Fibroblast of lung (primary cell): ENCODE data around the gene COL4A6.

Experiments
- EZH2 ChIP-seq: IDR thresholded peaks from 2 replicates; pipeline ENCODE4 v1.5.1; 2012; ENCODE audit warnings: low read length, control low read depth, mild to moderate bottlenecking; ENCODE audit errors: missing control alignments
- TF ChIP-seq, protein P1 (sequence below), 2 donors: IDR thresholded peaks in 1 of 2; conservative IDR thresholded peaks in 1 of 2; 1 replicate in 1 of 2; 2 replicates in 1 of 2; pipeline ENCODE4 v1.5.1; 2011 to 2012; ENCODE audit warnings: low read length in 2 of 2, control low read depth in 1 of 2, inconsistent platforms in 1 of 2, low read depth in 1 of 2, mild to moderate bottlenecking in 1 of 2

DNA sequence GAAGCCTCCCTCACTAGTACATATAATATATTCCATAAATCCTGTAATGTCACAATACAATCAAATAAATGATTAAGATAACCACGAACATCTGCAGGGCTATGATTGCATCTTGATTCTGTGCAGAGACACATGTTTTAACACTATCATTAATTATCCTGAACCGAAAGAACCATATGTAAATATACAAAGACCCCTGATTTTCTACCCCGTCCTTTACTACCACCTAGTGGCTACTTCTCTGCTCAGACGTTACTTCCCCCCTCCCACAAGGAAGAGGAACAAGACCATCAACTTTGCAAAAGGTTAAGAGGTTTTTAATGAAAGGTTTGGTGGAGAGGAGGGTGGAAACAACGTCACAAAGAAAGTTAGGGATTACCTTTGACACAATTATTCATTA is 134.0 kb downstream of the COL4A6 start:
- no peak for TF ChIP-seq EZH2
- TF ChIP-seq, protein P1, sequence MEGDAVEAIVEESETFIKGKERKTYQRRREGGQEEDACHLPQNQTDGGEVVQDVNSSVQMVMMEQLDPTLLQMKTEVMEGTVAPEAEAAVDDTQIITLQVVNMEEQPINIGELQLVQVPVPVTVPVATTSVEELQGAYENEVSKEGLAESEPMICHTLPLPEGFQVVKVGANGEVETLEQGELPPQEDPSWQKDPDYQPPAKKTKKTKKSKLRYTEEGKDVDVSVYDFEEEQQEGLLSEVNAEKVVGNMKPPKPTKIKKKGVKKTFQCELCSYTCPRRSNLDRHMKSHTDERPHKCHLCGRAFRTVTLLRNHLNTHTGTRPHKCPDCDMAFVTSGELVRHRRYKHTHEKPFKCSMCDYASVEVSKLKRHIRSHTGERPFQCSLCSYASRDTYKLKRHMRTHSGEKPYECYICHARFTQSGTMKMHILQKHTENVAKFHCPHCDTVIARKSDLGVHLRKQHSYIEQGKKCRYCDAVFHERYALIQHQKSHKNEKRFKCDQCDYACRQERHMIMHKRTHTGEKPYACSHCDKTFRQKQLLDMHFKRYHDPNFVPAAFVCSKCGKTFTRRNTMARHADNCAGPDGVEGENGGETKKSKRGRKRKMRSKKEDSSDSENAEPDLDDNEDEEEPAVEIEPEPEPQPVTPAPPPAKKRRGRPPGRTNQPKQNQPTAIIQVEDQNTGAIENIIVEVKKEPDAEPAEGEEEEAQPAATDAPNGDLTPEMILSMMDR (conservative IDR thresholded peaks at IDR 0.05 in 1 of 2, IDR thresholded peaks at IDR 0.05 in 1 of 2; ENCODE audit: low read depth in 1 of 2, low read length in 2 of 2) = peak in 1 of 2 donors; percentile 59
